B cell (primary cell): ENCODE results near the gene RPS21. TPM values are rescaled to one million over a fixed set of nuclear protein-coding genes. Genes with fewer than 3 reads are reported as not detected.

Experiments
- ATAC-seq: fragments of 200-7000 bp; cut with Tn5 transposase; one replicate; pipeline ENCODE4 v1.10.0; 2021; ENCODE audit warnings: low read depth, mild to moderate bottlenecking, moderate number of reproducible peaks, moderate library complexity
- CTCF ChIA-PET: fragments of 350-600 bp; sonication (Branson Sonifier 250); formaldehyde crosslinking; loops from one replicate; lab custom pipeline; 2021; ENCODE audit warnings: antibody characterized with exemption, inconsistent platforms; lab: Charles Lee
- POLR2A ChIA-PET: fragments of 350-600 bp; sonication (Branson Sonifier 250); formaldehyde crosslinking; loops from one replicate; lab custom pipeline; 2021; ENCODE audit warnings: antibody characterized with exemption; lab: Charles Lee
- DNase-seq: peaks from one replicate; pipeline ENCODE4 v3.0.0; 2013
- H2AFZ ChIP-seq: 2 replicates; pipeline ENCODE4 v1.6.1; 2012; ENCODE audit warnings: mild to moderate bottlenecking, low read depth, low read length; ENCODE audit not compliant: insufficient read depth, poor library complexity, severe bottlenecking
- H3K27ac ChIP-seq, 2 donors: 1 replicate in 1 of 2; 2 replicates in 1 of 2; pipeline ENCODE4 v1.5.1; 2012 to 2013; ENCODE audit warnings: low read length in 2 of 2, mild to moderate bottlenecking in 2 of 2, moderate library complexity in 1 of 2
- H3K27me3 ChIP-seq, 4 experiments: fragments of 200-600 bp in 1 of 4; sonication (generic) in 1 of 4; replicated peaks in 1 of 4; 1 replicate in 2 of 4; 2 replicates in 2 of 4; pipeline versions ENCODE4 v1.6.1 to v1.7.0; 2013 to 2016; ENCODE audit warnings: low read length in 3 of 4, mild to moderate bottlenecking in 2 of 4, mixed read lengths in 1 of 4, moderate library complexity in 1 of 4; ENCODE audit not compliant: insufficient read depth in 4 of 4, control insufficient read depth in 3 of 4; ENCODE audit errors: control extremely low read depth in 1 of 4
- H3K36me3 ChIP-seq, 2 experiments: replicated peaks in 1 of 2; 1 replicate in 1 of 2; 2 replicates in 1 of 2; pipeline versions ENCODE4 v1.6.1 to v1.7.1; 2013; ENCODE audit warnings: low read length in 1 of 2; ENCODE audit not compliant: insufficient read depth in 2 of 2, control insufficient read depth in 1 of 2; ENCODE audit errors: control extremely low read depth in 1 of 2, extremely low read depth in 1 of 2
- H3K4me1 ChIP-seq, 2 donors: fragments of 200-600 bp in 1 of 2; sonication (generic) in 1 of 2; 1 replicate in 1 of 2; 2 replicates in 1 of 2; pipeline versions ENCODE4 v1.5.1 to v1.6.1; 2013 to 2017; ENCODE audit warnings: low read length in 2 of 2; ENCODE audit not compliant: control insufficient read depth in 2 of 2, insufficient read depth in 2 of 2
- H3K4me2 ChIP-seq: replicated peaks from 2 replicates; pipeline ENCODE3; 2012; ENCODE audit warnings: mild to moderate bottlenecking, low read depth, low read length; ENCODE audit not compliant: poor library complexity, severe bottlenecking
- H3K4me3 ChIP-seq, 5 experiments: fragments of 200-600 bp in 1 of 5; sonication (generic) in 1 of 5; 1 replicate in 3 of 5; 2 replicates in 2 of 5; pipeline versions ENCODE4 v1.5.1 to v1.7.0; 2011 to 2016; ENCODE audit warnings: low read length in 4 of 5, mild to moderate bottlenecking in 4 of 5, low read depth in 2 of 5, control low read depth in 1 of 5, moderate library complexity in 1 of 5; ENCODE audit not compliant: insufficient read depth in 1 of 5; ENCODE audit errors: control extremely low read depth in 1 of 5, extremely low read depth in 1 of 5
- H3K79me2 ChIP-seq: fragments of 200-600 bp; sonication (generic); one replicate; pipeline ENCODE4 v1.6.0; 2016; ENCODE audit warnings: low read length; ENCODE audit not compliant: control insufficient read depth, insufficient read depth
- H3K9ac ChIP-seq: fragments of 200-600 bp; sonication (generic); 2 replicates; pipeline ENCODE4 v1.6.1; 2017; ENCODE audit warnings: mild to moderate bottlenecking, low read length, moderate library complexity
- H3K9me3 ChIP-seq, 3 donors: one replicate each; pipeline versions ENCODE4 v1.6.1 to v1.7.1; 2013; ENCODE audit warnings: low read length in 2 of 3; ENCODE audit not compliant: control insufficient read depth in 2 of 3, insufficient read depth in 1 of 3; ENCODE audit errors: control extremely low read depth in 1 of 3
- H4K20me1 ChIP-seq: 2 replicates; pipeline ENCODE4 v1.6.0; 2012; ENCODE audit warnings: mild to moderate bottlenecking, low read length; ENCODE audit not compliant: insufficient read depth, control insufficient read depth, poor library complexity, severe bottlenecking
- H3K27ac Mint-ChIP-seq: one replicate; pipeline ENCODE4 v1.8.0; 2021; ENCODE audit warnings: mixed read lengths
- H3K27me3 Mint-ChIP-seq: one replicate; pipeline ENCODE4 v1.8.0; 2021; ENCODE audit warnings: mixed read lengths
- H3K4me1 Mint-ChIP-seq: one replicate; pipeline ENCODE4 v1.8.0; 2021; ENCODE audit warnings: mixed read lengths
- H3K4me3 Mint-ChIP-seq: one replicate; pipeline ENCODE4 v1.8.0; 2021; ENCODE audit warnings: mixed read lengths
- H3K9me3 Mint-ChIP-seq: one replicate; pipeline ENCODE4 v1.8.0; 2022; ENCODE audit warnings: mixed read lengths; ENCODE audit not compliant: insufficient read depth
- CTCF ChIP-seq: fragments of 200-600 bp; IDR thresholded peaks from one replicate; pipeline ENCODE4 v1.8.0; 2022; ENCODE audit warnings: antibody characterized with exemption, mild to moderate bottlenecking
- EZH2 ChIP-seq: IDR thresholded peaks from 2 replicates; pipeline ENCODE4 v1.6.1; 2012; ENCODE audit warnings: borderline replicate concordance, low read depth, mild to moderate bottlenecking, moderate library complexity, low read length; ENCODE audit not compliant: insufficient read depth, poor library complexity, severe bottlenecking
- WGBS: methylation state at CpG from one replicate; pipeline ENCODE4 v1.1.5; 2013; ENCODE audit warnings: missing lambda C conversion rate; ENCODE audit not compliant: insufficient coverage; 5-methylcytosine and 5-hydroxymethylcytosine counted together
- intact Hi-C: fragments of 100-400 bp; cut with micrococcal nuclease; formaldehyde crosslinking; loops from one replicate; pipeline ENCODE4 v1.10.0; 2022
- polyA plus RNA-seq: library from polyadenylated mRNA; depleted of rRNA; stranded (reverse); fragments of >200 nt; gene quantifications from 2 replicates; pipeline ENCODE4 v1.2.3, GENCODE V29; 2012
- total RNA-seq, 2 donors: library from RNA; stranded (reverse); fragments of 120-200 nt in 1 of 2; gene quantifications; 1 replicate in 1 of 2; 2 replicates in 1 of 2; pipeline versions ENCODE4 v1.2.3 to v1.2.4, GENCODE V29; 2013 to 2022

Gene RPS21
- total and polyA plus RNA-seq, 2 donors (not counting 1 experiment from before 2014, with no cell fraction given) = 2,653 to 9,603 TPM

GRCh38 chr20:62419759-62420158 lies 32.9 kb downstream of the RPS21 start:
- Histone ChIP-seq H3K9ac (no peak overlapping the region), H3K27ac (no peak overlapping the region), H3K36me3 (no peaks in the 10 kb centered on the region), H3K9me3 (peaks cover 0 to 8% (median 0%) of the 10 kb centered on the region in 3 donors), H3K79me2 (no peaks in the 10 kb centered on the region), H3K4me2 (no peak overlapping the region), H4K20me1 (no peaks in the 10 kb centered on the region), H3K27me3 (peaks cover 0 to 8% (median 0%) of the 10 kb centered on the region in 4 experiments), H3K4me3 (no peak overlapping the region), H2AFZ (no peak overlapping the region), H3K4me1 (no peaks in the 10 kb centered on the region)
- TF ChIP-seq EZH2 (no peak), CTCF (no peak)
- WGBS = 89% methylated on average over 9 of the region's 9 CpGs
- DNase-seq (no peak), ATAC-seq (no peak)
- intact Hi-C loops = no loop called here
- no peaks in the 10 kb centered on the region for H3K4me1 Mint-ChIP-seq
- H3K9me3 Mint-ChIP-seq = no peaks in the 10 kb centered on the region
- no peak overlapping the region for H3K4me3 Mint-ChIP-seq
- CTCF ChIA-PET = no interaction called here
- no peaks in the 10 kb centered on the region for H3K27me3 Mint-ChIP-seq
- no peak overlapping the region for H3K27ac Mint-ChIP-seq
- POLR2A ChIA-PET = no interaction called here

GRCh38 chr20:62420846-62421715 lies 34.2 kb downstream of the RPS21 start:
- Histone ChIP-seq H3K27me3 (peaks cover 0 to 5% (median 0%) of the 10 kb centered on the region in 4 experiments), H3K36me3 (no peaks in the 10 kb centered on the region), H3K27ac (no peak overlapping the region), H3K4me3 (no peak overlapping the region), H4K20me1 (no peaks in the 10 kb centered on the region), H3K4me2 (no peak overlapping the region), H3K9me3 (peaks cover 0 to 13% (median 0%) of the 10 kb centered on the region in 3 donors), H3K9ac (no peak overlapping the region), H2AFZ (no peak overlapping the region), H3K79me2 (no peaks in the 10 kb centered on the region), H3K4me1 (no peaks in the 10 kb centered on the region)
- Mint-ChIP-seq H3K27ac (no peak overlapping the region), H3K4me1 (no peaks in the 10 kb centered on the region), H3K9me3 (no peaks in the 10 kb centered on the region), H3K27me3 (no peaks in the 10 kb centered on the region), H3K4me3 (no peak overlapping the region)
- DNase-seq = no peak
- ChIA-PET CTCF (no interaction called here), POLR2A (no interaction called here)
- TF ChIP-seq CTCF (no peak), EZH2 (no peak)
- intact Hi-C loops = no loop called here
- ATAC-seq = no peak
- 86% methylated on average over 19 of the region's 24 CpGs for WGBS
